HG02938 (cell line): ENCODE measurements around the gene CNOT6.

Source experiments
- ATAC-seq: cut with Tn5 transposase; IDR thresholded peaks from one replicate; pipeline ENCODE4 v1.9.1; 2021; ENCODE audit warnings: mild to moderate bottlenecking, moderate library complexity; ENCODE audit not compliant: unreplicated experiment

Gene CNOT6

DNA sequence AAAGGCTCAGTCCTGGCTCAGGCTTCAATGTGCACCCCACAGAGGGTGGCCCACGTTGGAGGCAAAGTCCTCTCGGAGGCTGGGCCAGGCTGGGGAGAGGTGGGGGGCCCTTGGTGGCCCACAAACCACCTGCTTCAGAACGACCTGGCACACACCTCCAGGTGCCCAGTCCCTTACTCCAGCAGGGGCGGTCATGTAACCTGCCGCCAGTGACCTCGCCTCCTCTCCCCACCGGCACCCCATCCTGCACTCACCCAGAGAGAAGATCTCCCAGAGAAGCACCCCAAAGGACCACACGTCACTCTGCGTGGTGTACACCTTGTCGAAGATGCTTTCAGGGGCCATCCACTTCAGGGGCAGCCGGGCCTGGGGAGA lies 119.6 kb downstream of the CNOT6 start:
- ATAC-seq = no peak

GRCh38 chr5:180618487-180618828 lies 124.3 kb downstream of the CNOT6 start:
- no peak for ATAC-seq

- no peak for ATAC-seq
These were observed 124.8 kb downstream of the CNOT6 start for GRCh38 chr5:180618829-180619562.

DNA sequence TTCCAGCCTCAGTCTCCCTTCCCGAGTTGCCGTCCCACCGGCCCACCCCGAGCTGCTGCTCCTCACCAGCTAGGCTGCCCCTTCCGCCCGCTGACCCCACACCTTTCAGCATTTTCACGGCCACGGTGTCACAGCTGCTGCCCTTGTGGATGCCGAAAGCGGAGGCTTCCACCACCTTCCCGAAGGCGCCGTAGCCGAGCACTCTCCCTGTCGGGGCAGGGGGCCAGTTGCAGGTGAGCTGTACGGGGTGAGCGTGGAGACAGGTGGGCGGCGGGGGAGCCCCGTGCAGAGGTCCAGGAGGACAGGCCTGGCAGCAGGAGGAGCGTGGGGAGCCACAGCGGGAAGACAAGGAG lies 125.4 kb downstream of the CNOT6 start:
- ATAC-seq = no peak

DNA sequence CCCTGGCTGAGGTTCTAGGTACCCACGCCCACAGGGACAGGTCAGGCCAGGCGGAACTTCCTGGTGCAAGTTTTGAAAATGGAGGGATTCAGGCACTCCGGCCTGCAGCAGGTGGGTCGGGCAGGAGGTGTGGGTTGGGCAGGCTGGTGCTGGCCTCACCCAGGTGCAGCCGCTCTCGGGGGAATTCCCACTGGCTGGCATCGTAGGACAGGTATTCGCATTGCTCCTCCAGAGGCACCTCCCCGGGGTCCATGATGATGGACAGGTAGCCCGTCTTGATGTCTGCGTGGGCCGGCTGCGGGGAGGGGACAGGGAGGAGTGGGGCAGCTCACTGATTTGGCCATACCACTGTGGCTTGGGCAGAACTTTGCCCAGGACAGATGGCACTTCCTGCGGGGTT lies 125.8 kb downstream of the CNOT6 start:
- no peak for ATAC-seq

GRCh38 chr5:180621311-180621710 lies 127.1 kb downstream of the CNOT6 start:
- no peak for ATAC-seq

GRCh38 chr5:180622910-180623309 lies 128.7 kb downstream of the CNOT6 start:
- no peak for ATAC-seq

DNA sequence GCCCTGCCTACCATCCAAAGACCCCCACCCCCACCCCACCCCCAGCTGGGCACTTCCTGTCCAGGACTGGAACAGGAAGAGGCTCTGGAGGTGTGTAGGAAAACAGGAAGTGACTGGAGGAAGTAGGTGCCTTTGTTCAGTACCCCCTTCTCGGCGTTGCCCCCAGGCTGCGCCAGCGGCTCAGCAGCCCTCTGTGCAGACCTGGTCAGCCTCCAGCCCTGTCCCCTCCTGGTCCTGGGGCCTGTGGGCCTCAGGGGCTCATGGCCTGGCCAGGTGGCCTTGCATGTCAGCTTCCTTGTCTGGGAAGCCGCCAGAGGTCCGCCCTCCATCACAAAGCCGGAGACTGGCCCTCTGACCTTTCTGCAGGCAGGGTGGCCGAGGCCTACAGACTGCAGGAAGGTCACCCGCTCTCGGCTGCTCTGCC lies 129.2 kb downstream of the CNOT6 start:
- ATAC-seq = no peak

- ATAC-seq = no peak
These were observed 129.7 kb downstream of the CNOT6 start for GRCh38 chr5:180623844-180624243.

DNA sequence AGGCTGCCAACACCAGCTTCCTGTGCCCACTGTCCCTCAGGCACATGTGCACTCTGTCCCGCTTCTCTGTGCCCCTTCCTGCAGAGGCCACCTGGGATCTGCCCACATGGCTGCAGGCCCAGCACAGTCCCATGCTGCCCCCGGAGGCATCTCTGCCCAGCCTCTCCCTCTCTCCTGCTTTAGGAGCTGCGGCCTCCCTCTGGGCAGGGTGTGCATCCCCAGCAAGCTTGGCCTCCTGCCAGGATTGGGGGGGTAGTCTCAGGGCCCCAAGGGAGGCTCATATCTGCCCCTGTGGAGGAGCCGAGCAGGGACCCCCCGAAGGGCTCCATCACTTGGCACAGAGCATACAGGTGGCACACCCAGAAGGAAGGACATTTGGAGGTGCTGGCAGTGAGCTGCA lies 130.4 kb downstream of the CNOT6 start:
- no peak for ATAC-seq

- ATAC-seq = no peak
These were observed 131.1 kb downstream of the CNOT6 start for GRCh38 chr5:180625125-180625790.

GRCh38 chr5:180625791-180626660 lies 131.8 kb downstream of the CNOT6 start:
- no peak for ATAC-seq

DNA sequence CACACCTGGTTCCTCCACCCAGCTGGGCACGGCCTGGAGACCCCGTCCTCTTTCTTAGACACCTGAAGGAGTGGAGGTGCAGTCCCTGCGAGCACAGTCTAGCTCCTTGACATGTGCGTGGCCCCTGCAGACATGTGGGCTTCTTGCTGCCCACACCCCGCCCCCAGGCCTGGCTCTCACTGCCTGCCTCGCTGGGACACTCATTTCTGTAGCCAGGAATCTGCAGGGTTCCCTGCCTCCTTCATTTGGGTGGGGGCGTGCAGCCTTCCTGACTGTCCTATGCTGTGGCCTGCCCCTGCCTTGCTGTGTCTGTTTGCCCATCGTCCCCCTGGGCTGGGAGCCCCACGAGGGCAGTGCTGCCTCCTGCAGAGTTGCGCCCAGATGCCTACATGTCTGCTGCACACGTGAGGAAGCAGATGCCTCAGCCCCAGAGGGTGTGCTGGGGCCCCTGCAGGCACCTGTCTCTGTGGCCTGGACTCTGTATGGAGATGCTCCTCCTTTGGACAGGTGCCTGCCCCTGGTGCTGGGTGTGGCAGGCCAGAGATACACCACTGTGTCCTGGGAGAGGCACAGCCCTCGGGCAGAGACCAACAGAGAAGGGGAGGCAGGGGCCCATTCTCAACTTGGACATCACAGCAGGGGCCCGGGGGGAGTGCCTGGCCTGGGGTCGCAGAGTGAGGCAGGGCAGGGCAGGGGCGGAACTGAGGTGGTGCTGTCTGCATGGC lies 132.6 kb downstream of the CNOT6 start:
- ATAC-seq = no peak

DNA sequence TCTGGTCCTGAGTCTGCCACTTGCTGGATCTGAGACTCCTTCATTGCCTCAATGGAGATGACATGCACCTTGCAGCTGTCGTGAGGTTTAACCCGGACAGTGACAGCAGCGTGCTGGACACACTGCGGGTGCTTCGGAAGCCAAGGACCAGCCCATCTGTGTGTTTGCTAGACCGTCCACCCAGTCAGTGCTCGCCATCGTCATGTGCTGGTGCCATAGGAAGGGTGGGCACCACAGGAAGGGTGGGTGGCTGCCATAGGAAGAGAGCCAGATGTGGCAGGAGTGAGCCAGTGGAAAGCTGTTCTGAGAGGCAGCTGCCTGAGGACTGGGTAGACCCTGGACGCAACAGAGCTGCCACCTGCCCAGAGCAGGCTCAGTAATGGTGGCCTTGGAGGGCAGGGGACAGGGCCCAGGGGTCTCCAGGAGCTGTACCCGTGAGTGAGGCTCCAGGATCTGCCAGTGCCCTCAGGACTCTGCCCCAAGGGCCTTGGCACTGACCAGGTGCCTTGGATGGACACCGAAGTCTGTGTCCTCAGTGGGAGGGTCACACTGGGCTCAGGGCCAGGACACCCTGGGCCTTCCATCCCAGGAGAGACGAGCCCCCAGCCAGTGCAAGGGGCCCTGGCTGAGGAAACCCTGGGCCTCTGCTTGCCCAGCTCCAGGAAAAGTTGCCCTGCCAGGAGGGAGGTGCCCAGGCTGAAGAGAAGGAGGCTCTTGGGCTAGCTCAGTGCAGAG lies 133.4 kb downstream of the CNOT6 start:
- ATAC-seq = no peak
